Astrocyte (in vitro differentiated cells and primary cell): ENCODE data around the gene NT5C1A. TPM values are rescaled to one million over a fixed set of nuclear protein-coding genes. Genes with fewer than 3 reads are reported as not detected.

Experiments
- DNase-seq: peaks from one replicate; pipeline ENCODE4 v3.0.0-alpha.2; 2010; ENCODE audit warnings: low read depth
- FAIRE-seq: peaks from 2 replicates; lab custom pipeline; 2011; peaks lifted over from hg19 to GRCh38; lab: Jason Lieb, UNC
- H2AFZ ChIP-seq: 2 replicates; pipeline ENCODE4 v1.6.0; 2012; ENCODE audit warnings: low read depth, low read length, inconsistent platforms
- H3K27ac ChIP-seq: 2 replicates; pipeline ENCODE4 v1.5.1; 2011; ENCODE audit warnings: low read depth, low read length, inconsistent platforms
- H3K27me3 ChIP-seq: 2 replicates; pipeline ENCODE4 v1.6.0; 2011; ENCODE audit warnings: low read length, inconsistent platforms; ENCODE audit not compliant: insufficient read depth
- H3K36me3 ChIP-seq: 2 replicates; pipeline ENCODE4 v1.5.1; 2011; ENCODE audit warnings: low read length, inconsistent platforms; ENCODE audit not compliant: insufficient read depth
- H3K4me1 ChIP-seq: 2 replicates; pipeline ENCODE4 v1.5.1; 2011; ENCODE audit warnings: low read length, inconsistent platforms; ENCODE audit not compliant: insufficient read depth
- H3K4me2 ChIP-seq: 2 replicates; pipeline ENCODE4 v1.6.0; 2012; ENCODE audit warnings: low read length, inconsistent platforms
- H3K4me3 ChIP-seq: 2 replicates; pipeline ENCODE4 v1.5.1; 2011; ENCODE audit warnings: low read depth, mild to moderate bottlenecking, low read length, inconsistent platforms; ENCODE audit not compliant: insufficient read depth
- H3K79me2 ChIP-seq: 2 replicates; pipeline ENCODE4 v1.6.0; 2012; ENCODE audit warnings: mild to moderate bottlenecking, low read length, inconsistent platforms; ENCODE audit not compliant: insufficient read depth
- H3K9ac ChIP-seq: 2 replicates; pipeline ENCODE4 v1.6.0; 2012; ENCODE audit warnings: mild to moderate bottlenecking, low read length, inconsistent platforms
- H3K9me3 ChIP-seq: 2 replicates; pipeline ENCODE4 v1.5.1; 2012; ENCODE audit warnings: low read depth, mild to moderate bottlenecking, low read length, inconsistent platforms; ENCODE audit not compliant: insufficient read depth
- H4K20me1 ChIP-seq: 2 replicates; pipeline ENCODE4 v1.6.0; 2012; ENCODE audit warnings: low read length, inconsistent platforms; ENCODE audit not compliant: insufficient read depth
- H3K27ac Mint-ChIP-seq: one replicate; pipeline ENCODE4 v1.8.0; 2021; ENCODE audit warnings: mild to moderate bottlenecking, mixed read lengths; ENCODE audit not compliant: unreplicated experiment
- H3K27me3 Mint-ChIP-seq: one replicate; pipeline ENCODE4 v1.8.0; 2021; ENCODE audit warnings: low read depth, mixed read lengths; ENCODE audit not compliant: unreplicated experiment
- H3K36me3 Mint-ChIP-seq: one replicate; pipeline ENCODE4 v1.8.0; 2021; ENCODE audit warnings: low read depth, mixed read lengths; ENCODE audit not compliant: unreplicated experiment
- H3K4me1 Mint-ChIP-seq: one replicate; pipeline ENCODE4 v1.8.0; 2021; ENCODE audit warnings: low read depth, mixed read lengths; ENCODE audit not compliant: unreplicated experiment
- H3K4me3 Mint-ChIP-seq: one replicate; pipeline ENCODE4 v1.8.0; 2021; ENCODE audit warnings: mild to moderate bottlenecking, moderate library complexity, mixed read lengths; ENCODE audit not compliant: unreplicated experiment
- H3K9me3 Mint-ChIP-seq: one replicate; pipeline ENCODE4 v1.8.0; 2021; ENCODE audit warnings: mild to moderate bottlenecking, mixed read lengths; ENCODE audit not compliant: unreplicated experiment
- CTCF ChIP-seq: IDR thresholded peaks from 2 replicates; pipeline ENCODE4 v1.5.1; 2011; ENCODE audit warnings: low read depth, mild to moderate bottlenecking, inconsistent platforms, low read length, moderate library complexity; ENCODE audit not compliant: insufficient read depth
- EZH2 ChIP-seq: IDR thresholded peaks from 2 replicates; pipeline ENCODE4 v1.6.1; 2012; ENCODE audit warnings: mild to moderate bottlenecking, low read length, inconsistent platforms; ENCODE audit not compliant: insufficient read depth
- total RNA-seq: library from RNA; stranded (reverse); gene quantifications from 2 replicates; pipeline ENCODE4 v1.2.1, GENCODE V29; 2021

Gene NT5C1A
- total RNA-seq, 1 donor from 2014 or later, result 0.20 TPM

- H3K4me2 ChIP-seq, result no peak overlapping the region
- peaks cover 49% of the 10 kb centered on the region for H3K27me3 ChIP-seq
- no peaks in the 10 kb centered on the region for H3K4me1 Mint-ChIP-seq
- peaks cover 4% of the 10 kb centered on the region for H3K9me3 ChIP-seq
- H3K36me3 ChIP-seq, result no peaks in the 10 kb centered on the region
- peaks cover 4% of the 10 kb centered on the region for H3K9me3 Mint-ChIP-seq
- H3K79me2 ChIP-seq, result no peaks in the 10 kb centered on the region
- H3K36me3 Mint-ChIP-seq, result peaks cover 7% of the 10 kb centered on the region
- no peaks in the 10 kb centered on the region for H4K20me1 ChIP-seq
- H3K4me3 Mint-ChIP-seq, result no peak overlapping the region
- H3K4me1 ChIP-seq, result peaks cover 6% of the 10 kb centered on the region
- FAIRE-seq, result no peak
- H3K4me3 ChIP-seq, result no peak overlapping the region
- H3K9ac ChIP-seq, result no peak overlapping the region
- H3K27ac ChIP-seq, result no peak overlapping the region
- H3K27me3 Mint-ChIP-seq, result peaks cover 78% of the 10 kb centered on the region
- TF ChIP-seq CTCF (no peak), EZH2 (no peak)
- DNase-seq, result no peak
- no peak overlapping the region for H3K27ac Mint-ChIP-seq
- no peak overlapping the region for H2AFZ ChIP-seq
Observed at GRCh38 chr1:39668894-39669293, 3.0 kb downstream of the NT5C1A start.

DNA sequence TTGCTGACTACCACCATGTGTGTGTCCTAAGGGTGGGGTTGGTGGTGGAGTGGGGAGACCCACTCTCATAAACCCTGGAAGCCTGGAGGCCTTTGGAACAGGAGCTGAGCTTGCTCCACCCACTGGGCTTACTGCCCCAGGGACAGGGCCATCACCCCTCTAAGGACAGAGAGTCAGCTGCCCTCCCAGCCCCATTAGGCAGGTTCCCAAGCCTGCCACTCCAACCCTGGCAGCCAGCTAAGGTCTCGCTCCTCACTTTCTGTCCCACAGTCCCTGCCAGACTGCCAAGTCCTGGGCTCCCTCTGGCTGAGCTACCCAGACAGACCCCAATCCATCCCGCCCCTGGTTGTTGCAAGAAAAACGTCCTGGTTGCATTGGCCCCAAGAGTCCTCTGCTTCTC, 3.8 kb downstream of the NT5C1A start:
- Mint-ChIP-seq H3K4me3 (no peak overlapping the region), H3K4me1 (no peaks in the 10 kb centered on the region), H3K27me3 (peaks cover 78% of the 10 kb centered on the region), H3K9me3 (peaks cover under 1% of the 10 kb centered on the region), H3K27ac (no peak overlapping the region), H3K36me3 (peaks cover 5% of the 10 kb centered on the region)
- H3K4me3 ChIP-seq, result no peak overlapping the region
- H3K9me3 ChIP-seq, result peaks cover under 1% of the 10 kb centered on the region
- H3K36me3 ChIP-seq, result no peaks in the 10 kb centered on the region
- H2AFZ ChIP-seq, result no peak overlapping the region
- no peak overlapping the region for H3K27ac ChIP-seq
- no peak for FAIRE-seq
- H3K4me1 ChIP-seq, result peaks cover 6% of the 10 kb centered on the region
- H3K9ac ChIP-seq, result no peak overlapping the region
- H3K27me3 ChIP-seq, result peaks cover 41% of the 10 kb centered on the region
- DNase-seq, result no peak
- H4K20me1 ChIP-seq, result no peaks in the 10 kb centered on the region
- no peaks in the 10 kb centered on the region for H3K79me2 ChIP-seq
- H3K4me2 ChIP-seq, result no peak overlapping the region
- TF ChIP-seq EZH2, result no peak
- TF ChIP-seq CTCF, result no peak

- DNase-seq (no peak), FAIRE-seq (no peak)
- no peak overlapping the region for H3K4me3 ChIP-seq
- H3K4me3 Mint-ChIP-seq, result no peak overlapping the region
- H3K27me3 Mint-ChIP-seq, result peaks cover 80% of the 10 kb centered on the region
- H3K4me1 ChIP-seq, result no peaks in the 10 kb centered on the region
- H3K4me2 ChIP-seq, result no peak overlapping the region
- no peaks in the 10 kb centered on the region for H3K4me1 Mint-ChIP-seq
- no peaks in the 10 kb centered on the region for H3K9me3 Mint-ChIP-seq
- no peaks in the 10 kb centered on the region for H3K9me3 ChIP-seq
- H3K79me2 ChIP-seq, result no peaks in the 10 kb centered on the region
- no peak overlapping the region for H3K27ac Mint-ChIP-seq
- H3K27me3 ChIP-seq, result peaks cover 46% of the 10 kb centered on the region
- H3K36me3 Mint-ChIP-seq, result peaks cover 5% of the 10 kb centered on the region
- H4K20me1 ChIP-seq, result no peaks in the 10 kb centered on the region
- no peaks in the 10 kb centered on the region for H3K36me3 ChIP-seq
- TF ChIP-seq EZH2 (no peak), CTCF (no peak)
- H3K9ac ChIP-seq, result no peak overlapping the region
- no peak overlapping the region for H2AFZ ChIP-seq
- no peak overlapping the region for H3K27ac ChIP-seq
Observed at GRCh38 chr1:39666772-39667171, 5.1 kb downstream of the NT5C1A start.
